ENCODE measurements around the gene IRX5.

Gene IRX5

DNA sequence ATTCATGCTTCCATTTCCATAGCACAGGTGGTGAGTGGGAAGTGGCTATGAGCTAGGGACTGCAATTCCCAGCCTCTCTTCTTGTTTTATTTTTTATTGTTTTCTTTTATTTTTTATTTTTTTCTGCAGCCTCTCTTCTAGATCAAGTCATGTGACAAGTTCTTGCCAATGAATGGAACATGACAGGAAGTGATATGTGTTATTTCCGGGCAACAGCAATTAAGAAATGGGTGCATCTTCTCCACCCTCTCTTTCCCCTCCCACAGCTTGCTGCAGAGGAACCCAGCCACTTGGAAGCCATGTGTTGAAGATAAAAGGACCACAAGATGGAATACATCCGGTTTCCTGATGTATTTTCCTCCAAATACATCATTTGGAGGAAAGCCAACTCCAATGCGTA lies 23.6 kb downstream of the IRX5 start:
- H3K4me3 Mint-ChIP-seq, result no peak overlapping the region
- H3K36me3 Mint-ChIP-seq (ENCODE audit: low read depth), result no peaks in the 10 kb centered on the region
- H3K4me1 Mint-ChIP-seq (ENCODE audit: low read depth), result no peaks in the 10 kb centered on the region
- H3K27me3 Mint-ChIP-seq, result peaks cover 22% of the 10 kb centered on the region
- no peak overlapping the region for H3K27ac Mint-ChIP-seq
- H3K9me3 Mint-ChIP-seq, result peaks cover 5% of the 10 kb centered on the region

DNA sequence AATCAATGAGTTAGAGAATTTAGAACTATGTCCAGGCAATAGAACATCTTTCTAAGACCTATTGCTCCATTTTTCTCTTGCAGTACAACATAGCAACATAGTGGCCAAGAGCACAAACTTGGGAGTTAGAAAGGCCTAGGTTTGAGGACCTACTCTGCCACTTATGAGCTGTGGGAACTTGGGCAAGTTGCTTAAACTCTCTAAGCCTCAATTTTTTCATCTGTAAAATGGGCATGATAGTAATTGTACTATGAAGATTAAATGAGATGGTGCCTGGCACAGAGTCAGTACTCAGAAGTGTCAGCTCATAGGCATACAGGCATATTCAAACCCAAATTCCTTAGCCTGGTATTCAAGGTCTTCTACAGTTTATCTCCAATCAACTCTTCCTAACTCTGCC lies 25.1 kb downstream of the IRX5 start:
- no peak overlapping the region for H3K27ac Mint-ChIP-seq
- no peaks in the 10 kb centered on the region for H3K36me3 Mint-ChIP-seq (ENCODE audit: low read depth)
- H3K4me1 Mint-ChIP-seq (ENCODE audit: low read depth), result no peaks in the 10 kb centered on the region
- peaks cover 5% of the 10 kb centered on the region for H3K9me3 Mint-ChIP-seq
- H3K4me3 Mint-ChIP-seq, result no peak overlapping the region
- peaks cover 14% of the 10 kb centered on the region for H3K27me3 Mint-ChIP-seq

DNA sequence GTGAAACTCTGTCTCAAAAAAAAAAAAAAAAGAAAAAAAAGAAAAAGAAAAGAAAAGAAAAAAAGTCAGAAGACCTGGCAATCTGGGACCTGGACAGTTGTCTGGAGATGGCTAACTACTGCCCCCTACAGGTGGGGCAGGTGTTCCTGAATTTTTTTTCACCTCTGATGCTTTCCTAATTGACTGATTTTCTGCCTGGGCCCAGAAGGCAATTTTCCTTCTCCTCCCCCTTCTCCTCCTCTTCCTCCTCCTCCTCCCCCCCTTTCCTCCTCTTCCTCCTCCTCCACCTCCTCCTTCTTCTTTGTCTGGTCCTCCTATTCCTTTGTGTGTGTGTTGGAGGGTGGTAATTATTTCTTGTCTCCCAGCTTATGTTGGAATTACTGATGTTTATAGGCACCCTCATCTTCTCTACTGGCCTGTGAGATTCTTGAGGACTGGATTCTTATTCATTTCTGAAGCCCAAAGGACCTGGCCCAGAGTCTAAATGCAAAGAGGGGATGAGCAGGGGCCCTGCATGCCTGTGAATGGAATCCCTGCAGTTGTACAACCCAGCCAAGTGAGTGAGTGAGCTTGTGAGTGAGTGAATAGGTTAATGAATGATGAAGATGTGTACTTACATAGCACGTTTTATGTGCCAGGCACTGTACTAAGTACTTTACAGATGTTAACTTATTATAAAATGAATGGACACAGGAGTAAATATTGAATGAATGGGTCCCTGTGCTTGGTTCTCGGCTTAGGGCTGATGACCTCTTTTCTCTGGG lies 26.9 kb downstream of the IRX5 start:
- Mint-ChIP-seq H3K9me3 (peaks cover 3% of the 10 kb centered on the region), H3K4me3 (no peak overlapping the region), H3K27ac (no peak overlapping the region), H3K36me3 (ENCODE audit: low read depth) (no peaks in the 10 kb centered on the region), H3K27me3 (peaks cover 9% of the 10 kb centered on the region), H3K4me1 (ENCODE audit: low read depth) (no peaks in the 10 kb centered on the region)

DNA sequence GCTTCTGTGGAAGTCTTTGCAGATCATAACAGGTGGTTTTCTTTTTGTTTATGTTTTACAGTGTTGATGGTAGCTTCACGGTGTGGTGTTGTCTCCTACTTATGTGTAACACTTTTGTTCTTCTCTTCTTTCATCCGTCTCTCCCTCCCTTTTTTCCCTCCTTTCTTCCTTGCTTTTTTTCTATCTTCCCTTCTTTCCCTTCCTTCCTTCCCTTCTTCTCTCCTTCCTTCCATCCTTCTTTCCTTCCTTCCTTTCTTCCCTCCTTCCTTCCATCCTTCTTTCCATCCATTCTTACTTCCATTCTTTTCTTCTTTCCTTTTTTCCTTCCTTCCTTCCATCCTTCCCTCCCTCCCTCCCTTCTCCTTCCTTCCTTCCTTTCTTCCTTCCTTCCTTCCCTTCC lies 31.4 kb downstream of the IRX5 start:
- H3K27me3 Mint-ChIP-seq, result peaks cover 3% of the 10 kb centered on the region
- no peaks in the 10 kb centered on the region for H3K9me3 Mint-ChIP-seq
- no peaks in the 10 kb centered on the region for H3K36me3 Mint-ChIP-seq (ENCODE audit: low read depth)
- H3K4me1 Mint-ChIP-seq (ENCODE audit: low read depth), result no peaks in the 10 kb centered on the region
- H3K4me3 Mint-ChIP-seq, result no peak overlapping the region
- H3K27ac Mint-ChIP-seq, result no peak overlapping the region

DNA sequence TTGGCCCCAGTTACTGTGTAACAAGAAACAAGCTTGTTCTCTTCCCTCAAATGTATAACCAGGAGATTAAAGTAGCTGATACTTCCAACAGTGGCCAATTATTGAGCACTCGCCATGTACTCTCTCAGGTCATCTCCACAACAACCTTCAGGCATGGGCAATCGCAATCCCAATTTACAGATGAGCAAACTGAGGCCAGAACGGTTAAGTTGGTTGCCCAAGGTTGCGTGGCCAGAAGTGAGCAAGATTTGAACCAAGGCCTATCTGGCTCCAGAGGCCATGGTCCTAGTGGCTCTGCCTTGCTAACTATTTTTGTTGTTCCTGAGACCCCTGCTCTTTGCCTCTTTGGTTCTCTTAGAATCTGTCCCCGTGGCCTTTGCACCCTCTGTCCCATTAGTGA lies 33.6 kb downstream of the IRX5 start:
- Mint-ChIP-seq H3K4me1 (ENCODE audit: low read depth) (no peaks in the 10 kb centered on the region), H3K4me3 (no peak overlapping the region), H3K9me3 (no peaks in the 10 kb centered on the region), H3K36me3 (ENCODE audit: low read depth) (no peaks in the 10 kb centered on the region), H3K27me3 (peaks cover 3% of the 10 kb centered on the region), H3K27ac (no peak overlapping the region)

DNA sequence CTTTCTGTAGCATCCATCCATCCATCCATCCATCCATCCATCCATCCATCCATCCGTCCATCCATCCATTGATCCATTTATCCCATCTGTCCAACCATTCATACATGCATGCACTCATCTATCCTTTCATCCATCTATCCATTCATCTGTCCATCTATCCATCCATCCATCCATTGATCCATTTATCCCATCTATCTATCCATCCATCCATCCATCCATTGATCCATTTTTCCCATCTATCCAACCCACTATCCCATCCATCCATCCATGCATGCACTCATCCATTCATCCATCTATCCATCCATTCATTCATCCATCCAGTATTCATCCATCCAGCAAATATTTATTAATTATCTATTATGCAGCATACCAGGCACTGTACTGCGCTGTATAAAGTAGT lies 34.8 kb downstream of the IRX5 start:
- no peak overlapping the region for H3K27ac Mint-ChIP-seq
- H3K4me1 Mint-ChIP-seq (ENCODE audit: low read depth), result no peaks in the 10 kb centered on the region
- H3K4me3 Mint-ChIP-seq, result no peak overlapping the region
- H3K27me3 Mint-ChIP-seq, result peaks cover 3% of the 10 kb centered on the region
- no peaks in the 10 kb centered on the region for H3K9me3 Mint-ChIP-seq
- H3K36me3 Mint-ChIP-seq (ENCODE audit: low read depth), result no peaks in the 10 kb centered on the region

DNA sequence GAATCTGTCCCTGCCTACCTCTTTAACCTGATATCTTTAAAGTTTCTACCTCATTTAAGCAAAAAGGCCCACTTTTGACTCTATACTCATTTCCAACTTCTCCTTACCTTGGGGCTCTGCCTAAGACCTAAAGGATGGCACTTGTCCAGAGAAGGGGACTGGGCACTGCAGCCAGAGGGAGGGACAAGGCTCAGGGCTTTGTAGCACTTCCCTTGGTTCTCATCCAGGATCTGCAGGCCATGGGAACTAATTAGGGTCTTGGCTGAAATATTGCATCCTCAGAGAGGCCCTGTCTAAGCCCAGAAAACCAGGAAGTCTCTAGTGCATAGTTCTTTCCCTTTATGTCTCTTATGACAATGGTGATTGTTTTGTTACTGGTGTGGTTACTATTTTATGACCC lies 37.3 kb downstream of the IRX5 start:
- no peaks in the 10 kb centered on the region for H3K9me3 Mint-ChIP-seq
- no peak overlapping the region for H3K4me3 Mint-ChIP-seq
- no peaks in the 10 kb centered on the region for H3K4me1 Mint-ChIP-seq (ENCODE audit: low read depth)
- H3K27me3 Mint-ChIP-seq, result peaks cover 10% of the 10 kb centered on the region
- no peaks in the 10 kb centered on the region for H3K36me3 Mint-ChIP-seq (ENCODE audit: low read depth)
- no peak overlapping the region for H3K27ac Mint-ChIP-seq

DNA sequence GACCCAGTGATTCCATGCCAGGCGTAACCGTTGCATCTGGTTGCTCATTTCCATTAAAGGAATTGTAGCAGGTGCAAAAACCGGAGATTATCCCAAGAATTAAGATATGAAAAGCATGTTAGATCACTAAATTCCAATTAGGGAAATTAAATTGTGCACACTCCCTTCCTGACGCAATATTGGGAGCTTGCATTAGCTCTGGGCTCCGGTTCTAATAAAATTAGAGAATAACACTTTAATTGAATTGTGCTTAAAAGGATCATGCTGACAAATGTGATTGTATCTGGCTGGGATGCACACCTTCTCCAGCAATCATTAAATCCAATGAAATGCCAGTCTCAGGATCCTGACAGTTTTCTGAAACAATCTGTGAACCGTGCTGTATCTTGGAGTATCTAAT lies 38.1 kb downstream of the IRX5 start:
- Mint-ChIP-seq H3K4me3 (no peak overlapping the region), H3K36me3 (ENCODE audit: low read depth) (no peaks in the 10 kb centered on the region), H3K4me1 (ENCODE audit: low read depth) (no peaks in the 10 kb centered on the region), H3K27me3 (peaks cover 10% of the 10 kb centered on the region), H3K27ac (no peak overlapping the region), H3K9me3 (no peaks in the 10 kb centered on the region)

DNA sequence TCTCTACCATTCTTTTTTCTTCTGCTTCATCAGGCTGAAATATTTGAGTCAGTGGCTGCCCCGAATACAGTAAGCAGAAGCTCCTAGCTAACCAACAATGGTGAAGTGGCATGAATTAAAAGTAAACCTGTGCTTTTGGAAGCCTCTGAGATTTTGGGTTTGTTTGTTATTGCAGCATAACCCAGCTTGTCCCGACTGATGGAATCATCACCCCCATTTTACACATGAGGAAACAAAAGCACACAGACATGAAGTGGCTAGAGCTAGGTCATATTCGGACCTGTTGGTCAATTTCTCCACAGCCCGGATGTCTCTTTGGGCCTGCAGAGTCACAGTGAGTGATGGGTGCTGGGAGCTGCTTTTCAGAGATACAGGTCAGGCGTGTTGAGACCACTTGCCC lies 39.4 kb downstream of the IRX5 start:
- Mint-ChIP-seq H3K36me3 (ENCODE audit: low read depth) (no peaks in the 10 kb centered on the region), H3K27ac (no peak overlapping the region), H3K27me3 (peaks cover 11% of the 10 kb centered on the region), H3K4me3 (no peak overlapping the region), H3K4me1 (ENCODE audit: low read depth) (no peaks in the 10 kb centered on the region), H3K9me3 (no peaks in the 10 kb centered on the region)

DNA sequence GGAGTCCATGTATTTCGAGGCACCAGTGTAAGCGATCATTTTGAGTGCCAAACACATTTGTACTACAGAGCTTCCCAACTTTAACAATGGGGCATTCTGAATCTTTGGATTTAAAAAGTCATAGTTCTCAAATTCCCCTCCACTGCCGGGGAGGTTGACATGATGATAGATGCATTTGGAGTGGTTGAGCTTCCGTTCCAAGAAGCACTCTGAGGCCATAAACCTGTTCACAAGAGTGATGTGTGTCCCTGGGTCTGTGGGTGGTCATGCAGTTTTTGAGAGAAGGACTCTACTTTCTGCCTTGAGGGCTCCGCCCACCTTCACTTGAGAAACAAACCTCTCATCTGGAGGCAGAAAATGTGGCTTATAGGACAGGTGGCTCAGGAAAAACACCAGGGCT lies 43.7 kb downstream of the IRX5 start:
- H3K4me1 Mint-ChIP-seq (ENCODE audit: low read depth), result no peaks in the 10 kb centered on the region
- H3K27ac Mint-ChIP-seq, result no peak overlapping the region

DNA sequence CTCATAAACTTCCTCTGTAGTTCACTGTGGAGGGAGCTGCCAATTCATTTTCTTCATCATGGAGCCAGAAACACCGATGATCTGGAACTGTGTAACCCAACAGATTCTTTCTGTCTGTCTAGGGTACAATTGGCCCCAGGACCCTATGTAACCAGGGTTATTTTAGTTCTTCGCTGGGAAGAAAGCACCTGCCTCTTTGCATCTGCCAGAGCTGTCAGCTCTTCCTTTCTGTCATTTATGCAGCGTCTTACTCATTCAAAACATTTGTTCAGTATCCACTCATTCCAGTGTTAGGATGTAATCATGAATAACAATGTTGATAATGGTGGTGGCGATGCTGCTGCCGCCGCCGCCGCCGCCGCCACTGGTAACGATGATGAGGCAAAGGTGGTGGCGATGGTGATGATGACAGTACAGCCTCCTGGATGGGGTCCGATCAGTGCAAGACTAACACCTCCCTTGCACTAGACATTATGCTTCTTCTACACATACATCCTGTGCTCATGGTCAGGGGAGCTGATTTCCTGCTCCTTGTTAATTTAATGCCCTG lies 46.1 kb downstream of the IRX5 start:
- Mint-ChIP-seq H3K36me3 (ENCODE audit: low read depth) (no peaks in the 10 kb centered on the region), H3K4me1 (ENCODE audit: low read depth) (no peaks in the 10 kb centered on the region), H3K4me3 (no peak overlapping the region), H3K9me3 (no peaks in the 10 kb centered on the region), H3K27me3 (peaks cover 11% of the 10 kb centered on the region), H3K27ac (no peak overlapping the region)

More for the DNA sequence above, 43.7 kb downstream of the IRX5 start:
- Mint-ChIP-seq H3K27me3 (peaks cover 11% of the 10 kb centered on the region), H3K9me3 (no peaks in the 10 kb centered on the region), H3K4me3 (no peak overlapping the region), H3K36me3 (ENCODE audit: low read depth) (no peaks in the 10 kb centered on the region)

DNA sequence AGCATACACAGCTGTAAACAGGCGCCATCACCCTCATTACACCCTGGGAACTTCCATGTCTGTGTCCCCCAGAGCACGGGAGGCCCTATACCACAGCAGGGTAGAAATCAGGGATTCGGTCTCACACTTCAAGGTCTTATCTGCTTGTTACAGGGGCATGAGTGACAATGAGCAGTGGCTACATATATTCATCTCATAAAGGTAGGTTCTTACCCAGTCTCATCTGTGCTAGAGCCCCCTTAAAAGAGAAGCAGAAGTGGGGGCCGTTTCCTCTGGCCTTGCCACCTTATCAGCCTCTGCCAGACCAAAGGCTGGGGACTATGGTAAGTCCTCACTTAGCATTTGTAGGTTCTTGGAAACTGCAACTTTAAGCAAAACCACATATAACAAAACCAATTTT lies 46.5 kb downstream of the IRX5 start:
- peaks cover 11% of the 10 kb centered on the region for H3K27me3 Mint-ChIP-seq
- H3K36me3 Mint-ChIP-seq (ENCODE audit: low read depth), result no peaks in the 10 kb centered on the region

DNA sequence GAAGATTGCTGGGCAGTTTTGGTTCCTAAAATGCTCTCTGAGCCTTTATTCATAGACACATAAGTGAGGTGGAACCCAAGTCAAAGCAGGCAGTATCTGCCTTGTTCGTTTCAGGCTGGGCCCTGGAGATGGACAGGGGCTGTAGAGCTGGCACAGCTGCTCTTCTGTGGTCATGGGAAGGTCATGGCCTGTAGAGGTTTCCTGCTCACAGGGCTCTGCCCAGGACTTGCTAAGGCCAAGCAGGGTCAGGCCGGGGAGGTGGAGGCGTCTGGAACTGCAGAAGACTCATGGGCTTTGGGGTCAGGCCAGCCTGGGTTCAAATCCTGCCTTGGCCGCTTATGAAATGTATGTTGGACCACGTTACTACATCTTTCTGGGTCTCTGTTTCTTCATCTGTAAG lies 50.2 kb downstream of the IRX5 start:
- H3K4me1 Mint-ChIP-seq (ENCODE audit: low read depth), result no peaks in the 10 kb centered on the region
- no peak overlapping the region for H3K4me3 Mint-ChIP-seq
- H3K9me3 Mint-ChIP-seq, result no peaks in the 10 kb centered on the region
- peaks cover 4% of the 10 kb centered on the region for H3K27me3 Mint-ChIP-seq
- no peaks in the 10 kb centered on the region for H3K36me3 Mint-ChIP-seq (ENCODE audit: low read depth)
- no peak overlapping the region for H3K27ac Mint-ChIP-seq

More for the DNA sequence above, 46.5 kb downstream of the IRX5 start:
- no peaks in the 10 kb centered on the region for H3K9me3 Mint-ChIP-seq
- H3K4me3 Mint-ChIP-seq, result no peak overlapping the region
- no peaks in the 10 kb centered on the region for H3K4me1 Mint-ChIP-seq (ENCODE audit: low read depth)
- no peak overlapping the region for H3K27ac Mint-ChIP-seq
